Sigmoid colon (tissue), 7 donors: ENCODE results near the gene POSTN. TPM values are rescaled to one million over a fixed set of nuclear protein-coding genes. Genes with fewer than 3 reads are reported as not detected.

Experiments used
- DNase-seq: peaks from one replicate; pipeline ENCODE4 v3.0.0-alpha.2; 2019
- H3K27ac ChIP-seq, 4 donors: fragments of 200-600 bp; sonication (generic); one replicate each; pipeline ENCODE4 v1.5.1; 2016 to 2019; ENCODE audit warnings: mild to moderate bottlenecking in 1 of 4
- H3K27me3 ChIP-seq, 3 donors: fragments of 200-600 bp; sonication (generic); one replicate each; pipeline ENCODE4 v1.5.1; 2019; ENCODE audit warnings: mild to moderate bottlenecking in 1 of 3
- H3K36me3 ChIP-seq, 4 donors: fragments of 200-600 bp; sonication (generic); one replicate each; pipeline ENCODE4 v1.5.1; 2016 to 2019
- H3K4me1 ChIP-seq, 4 donors: fragments of 200-600 bp; sonication (generic); one replicate each; pipeline ENCODE4 v1.5.1; 2017 to 2019
- H3K4me3 ChIP-seq, 4 donors: fragments of 200-600 bp; sonication (generic); one replicate each; pipeline ENCODE4 v1.5.1; 2017 to 2019; ENCODE audit warnings: mild to moderate bottlenecking in 2 of 4, moderate library complexity in 1 of 4
- H3K9me3 ChIP-seq, 4 donors: fragments of 200-600 bp in 3 of 4; sonication (generic) in 3 of 4; one replicate each; pipeline versions ENCODE4 v1.5.1 to v1.6.1; 2013 to 2019
- EP300 ChIP-seq, 4 donors: sonication (generic); formaldehyde crosslinking; IDR thresholded peaks; one replicate each; pipeline ENCODE4 v1.6.1; 2017; ENCODE audit warnings: antibody characterized with exemption in 4 of 4
- POLR2A ChIP-seq, 2 donors: fragments of 450-650 bp; IDR thresholded peaks; one replicate each; pipeline ENCODE4 v1.6.1; 2016; ENCODE audit warnings: antibody characterized with exemption in 2 of 2, mild to moderate bottlenecking in 2 of 2, moderate library complexity in 2 of 2
- POLR2AphosphoS5 ChIP-seq, 4 donors: sonication (generic); formaldehyde crosslinking; IDR thresholded peaks; one replicate each; pipeline ENCODE4 v1.6.1; 2017; ENCODE audit warnings: antibody characterized with exemption in 4 of 4
- WGBS, 2 donors: extraction: QIAGEN DNeasy Blood & Tissue Kit; methylation state at CpG; one replicate each; pipeline ENCODE4 v1.1.7; 2013; 5-methylcytosine and 5-hydroxymethylcytosine counted together
- intact Hi-C: fragments of 100-400 bp; cut with DNase I; formaldehyde crosslinking; loops from one replicate; pipeline ENCODE4 v1.15.1; 2023
- polyA plus RNA-seq, 3 donors: library from polyadenylated mRNA; stranded (reverse); fragments of 200-250 nt; gene quantifications; one replicate each; pipeline ENCODE4 v1.2.3, GENCODE V29; 2013
- total RNA-seq, 4 donors: library from RNA; depleted of rRNA; stranded (reverse); fragments of >200 nt; gene quantifications; one replicate each; pipeline ENCODE4 v1.1.0, GENCODE V29; 2016
- TF ChIP-seq, protein P1 (sequence below), 4 experiments: fragments of 450-650 bp in 3 of 4; fragments of 200-600 bp in 1 of 4; IDR thresholded peaks; one replicate each; pipeline ENCODE4 v1.5.1; 2016 to 2019; ENCODE audit warnings: antibody characterized with exemption in 4 of 4, mild to moderate bottlenecking in 3 of 4, moderate library complexity in 2 of 4
- donor health status: healthy with polysubstance abuse.
- donor health status: Bipolar disorder and iron deficiency.
- donor health status: healthy.

Gene POSTN
- total and polyA plus RNA-seq, 7 donors: 6.0 to 128 (median 33.2) TPM

DNA sequence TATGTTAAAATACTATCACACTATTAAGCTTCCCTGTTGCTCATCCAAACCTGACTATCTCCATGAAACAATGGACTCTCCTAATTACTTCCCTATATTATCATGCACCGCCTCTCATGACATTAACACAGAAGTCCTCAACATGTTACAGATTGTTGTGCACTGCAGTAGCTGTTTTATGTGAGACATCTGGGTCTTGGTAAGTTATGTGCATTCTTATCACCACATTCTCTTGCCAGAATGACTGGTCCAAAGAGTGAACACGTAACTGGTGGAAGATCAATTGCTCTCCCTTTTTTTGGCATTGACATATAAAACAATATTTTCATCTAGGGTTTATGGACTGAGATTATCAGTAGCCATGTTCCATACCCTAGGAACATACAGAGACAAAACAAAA is 59.4 kb downstream of the POSTN start:
- Histone ChIP-seq H3K27me3 (no peaks in the 10 kb centered on the region), H3K4me3 (no peak overlapping the region), H3K9me3 (no peaks in the 10 kb centered on the region), H3K27ac (no peak overlapping the region), H3K4me1 (no peaks in the 10 kb centered on the region), H3K36me3 (no peaks in the 10 kb centered on the region)
- intact Hi-C loops: no loop called here
- 83 to 87% methylated on average over 2 of the region's 2 CpGs for WGBS, 2 donors
- DNase-seq: no peak
- no peak for TF ChIP-seq EP300 (IDR thresholded peaks at IDR 0.05)
- TF ChIP-seq, protein P1, sequence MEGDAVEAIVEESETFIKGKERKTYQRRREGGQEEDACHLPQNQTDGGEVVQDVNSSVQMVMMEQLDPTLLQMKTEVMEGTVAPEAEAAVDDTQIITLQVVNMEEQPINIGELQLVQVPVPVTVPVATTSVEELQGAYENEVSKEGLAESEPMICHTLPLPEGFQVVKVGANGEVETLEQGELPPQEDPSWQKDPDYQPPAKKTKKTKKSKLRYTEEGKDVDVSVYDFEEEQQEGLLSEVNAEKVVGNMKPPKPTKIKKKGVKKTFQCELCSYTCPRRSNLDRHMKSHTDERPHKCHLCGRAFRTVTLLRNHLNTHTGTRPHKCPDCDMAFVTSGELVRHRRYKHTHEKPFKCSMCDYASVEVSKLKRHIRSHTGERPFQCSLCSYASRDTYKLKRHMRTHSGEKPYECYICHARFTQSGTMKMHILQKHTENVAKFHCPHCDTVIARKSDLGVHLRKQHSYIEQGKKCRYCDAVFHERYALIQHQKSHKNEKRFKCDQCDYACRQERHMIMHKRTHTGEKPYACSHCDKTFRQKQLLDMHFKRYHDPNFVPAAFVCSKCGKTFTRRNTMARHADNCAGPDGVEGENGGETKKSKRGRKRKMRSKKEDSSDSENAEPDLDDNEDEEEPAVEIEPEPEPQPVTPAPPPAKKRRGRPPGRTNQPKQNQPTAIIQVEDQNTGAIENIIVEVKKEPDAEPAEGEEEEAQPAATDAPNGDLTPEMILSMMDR (IDR thresholded peaks at IDR 0.05): no peak
- no peak for TF ChIP-seq POLR2AphosphoS5 (IDR thresholded peaks at IDR 0.05)
- no peak for TF ChIP-seq POLR2A (IDR thresholded peaks at IDR 0.05)

DNA sequence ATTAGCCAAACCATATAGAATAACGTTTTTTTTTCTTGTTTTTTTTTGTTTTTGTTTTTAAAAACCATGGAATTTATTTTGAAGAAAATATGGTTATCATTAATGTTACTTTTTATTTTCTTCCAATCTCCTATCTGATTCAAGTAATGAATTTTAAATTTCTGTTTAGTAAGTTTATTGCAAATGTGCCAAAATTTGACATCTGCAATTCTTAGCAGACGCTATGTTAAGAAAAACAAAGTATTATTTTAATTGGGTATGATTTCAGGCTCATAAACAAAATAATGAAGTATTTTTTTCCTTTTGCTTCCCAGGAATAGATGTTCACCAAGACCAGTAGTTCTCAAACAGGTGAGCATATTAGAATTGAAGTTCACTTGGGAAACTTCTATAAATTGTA is 63.1 kb downstream of the POSTN start:
- intact Hi-C loops: no loop called here
- no peaks in the 10 kb centered on the region for H3K36me3 ChIP-seq
- no peaks in the 10 kb centered on the region for H3K27me3 ChIP-seq
- TF ChIP-seq, protein P1 (IDR thresholded peaks at IDR 0.05): no peak
- no peak for TF ChIP-seq EP300 (IDR thresholded peaks at IDR 0.05)
- no peak overlapping the region for H3K4me3 ChIP-seq
- no peak for DNase-seq
- no peaks in the 10 kb centered on the region for H3K4me1 ChIP-seq
- H3K27ac ChIP-seq: no peak overlapping the region
- 54 to 74% methylated on average over 2 of the region's 2 CpGs for WGBS, 2 donors
- H3K9me3 ChIP-seq: peaks cover 0 to 2% (median 0%) of the 10 kb centered on the region in 4 donors

DNA sequence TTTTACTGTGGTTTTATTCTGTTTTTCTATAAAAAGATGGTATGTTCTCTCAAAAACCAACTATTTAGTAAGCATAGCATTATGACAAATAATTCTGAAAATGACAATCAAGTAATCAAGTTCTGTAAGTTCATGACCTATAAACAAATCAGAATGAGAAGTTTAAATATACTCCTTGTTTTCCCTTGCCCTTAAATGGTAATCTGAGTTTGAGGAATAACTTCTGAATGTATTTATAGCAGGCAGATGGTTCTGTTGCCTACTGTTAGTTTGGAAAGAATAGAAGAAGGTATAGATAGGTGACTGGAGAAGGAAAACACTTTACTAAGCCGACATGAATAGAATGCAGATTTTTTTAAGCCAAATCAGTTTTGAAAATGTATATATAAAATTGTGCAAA is 63.9 kb downstream of the POSTN start:
- Histone ChIP-seq H3K27me3 (no peaks in the 10 kb centered on the region), H3K9me3 (peaks cover 0 to 2% (median 0%) of the 10 kb centered on the region in 4 donors), H3K36me3 (no peaks in the 10 kb centered on the region), H3K4me1 (no peaks in the 10 kb centered on the region), H3K4me3 (no peak overlapping the region), H3K27ac (no peak overlapping the region)
- TF ChIP-seq, protein P1 (IDR thresholded peaks at IDR 0.05): no peak
- TF ChIP-seq EP300 (IDR thresholded peaks at IDR 0.05): no peak
- TF ChIP-seq POLR2A (IDR thresholded peaks at IDR 0.05): no peak
- TF ChIP-seq POLR2AphosphoS5 (IDR thresholded peaks at IDR 0.05): no peak
- intact Hi-C loops: no loop called here
- DNase-seq: no peak
- WGBS, 2 donors: 89 to 90% methylated on average over 1 of the region's 1 CpG

DNA sequence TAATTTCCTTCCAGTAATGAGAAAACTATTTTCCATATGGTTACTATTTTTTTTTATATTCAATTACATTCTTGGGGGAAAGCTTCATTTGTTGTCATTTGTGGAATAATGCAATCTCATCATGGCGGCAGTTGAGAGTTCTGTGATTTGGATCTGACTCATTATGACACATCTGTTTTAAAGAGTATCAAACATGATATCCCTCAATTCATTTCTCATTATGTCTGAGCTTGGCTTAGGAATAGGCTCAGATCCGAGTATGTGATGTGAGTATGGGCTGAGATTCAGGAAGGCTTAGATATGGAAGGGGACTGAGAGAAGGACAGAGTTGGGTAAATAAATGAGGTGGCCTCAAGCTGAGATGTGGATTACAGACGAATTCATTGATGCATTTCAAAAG is 64.4 kb downstream of the POSTN start:
- WGBS, 2 donors: 68 to 78% methylated on average over 3 of the region's 3 CpGs
- intact Hi-C loops: no loop called here
- Histone ChIP-seq H3K27ac (no peak overlapping the region), H3K9me3 (peaks cover 0 to 2% (median 0%) of the 10 kb centered on the region in 4 donors), H3K4me1 (no peaks in the 10 kb centered on the region), H3K36me3 (no peaks in the 10 kb centered on the region), H3K4me3 (no peak overlapping the region), H3K27me3 (no peaks in the 10 kb centered on the region)
- no peak for TF ChIP-seq EP300 (IDR thresholded peaks at IDR 0.05)
- no peak for TF ChIP-seq POLR2A (IDR thresholded peaks at IDR 0.05)
- TF ChIP-seq, protein P1 (IDR thresholded peaks at IDR 0.05): no peak
- no peak for TF ChIP-seq POLR2AphosphoS5 (IDR thresholded peaks at IDR 0.05)
- no peak for DNase-seq

DNA sequence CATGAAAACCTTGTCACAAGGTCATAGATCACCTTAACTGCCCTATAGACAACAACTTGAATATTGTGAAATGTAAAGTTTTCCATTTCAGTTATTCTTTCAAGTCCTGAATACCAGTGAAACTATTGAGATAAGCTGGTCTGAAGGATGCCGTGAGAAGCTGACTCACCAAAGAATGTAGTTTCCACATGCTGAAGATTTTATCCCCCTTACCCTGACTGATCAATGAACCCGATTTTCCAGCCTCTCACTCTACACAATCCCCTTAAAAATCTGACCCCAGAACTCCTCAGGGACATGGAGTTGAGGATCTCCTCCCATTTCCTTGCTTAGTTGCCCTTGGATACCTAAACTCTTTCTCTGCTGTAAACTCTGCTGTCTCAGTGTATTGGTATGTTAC is 67.5 kb downstream of the POSTN start:
- H3K9me3 ChIP-seq: peaks cover 0 to 2% (median 0%) of the 10 kb centered on the region in 4 donors
- intact Hi-C loops: no loop called here
- WGBS, 2 donors: 70 to 86% methylated on average over 2 of the region's 2 CpGs
- H3K27me3 ChIP-seq: no peaks in the 10 kb centered on the region
- DNase-seq: no peak
- no peak overlapping the region for H3K27ac ChIP-seq
- no peaks in the 10 kb centered on the region for H3K36me3 ChIP-seq
- no peak overlapping the region for H3K4me3 ChIP-seq
- no peak for TF ChIP-seq POLR2A (IDR thresholded peaks at IDR 0.05)
- TF ChIP-seq, protein P1 (IDR thresholded peaks at IDR 0.05): no peak
- H3K4me1 ChIP-seq: no peaks in the 10 kb centered on the region
